ENCODE data around the gene GCN1. TPM values are rescaled to one million over a fixed set of nuclear protein-coding genes. Genes with fewer than 3 reads are reported as not detected.

Gene GCN1
- total RNA-seq, 1 donor from 2014 or later: 49.0 TPM

- Histone ChIP-seq H3K4me3 (no peak overlapping the region), H3K27me3 (no peaks in the 10 kb centered on the region), H3K27ac (no peak overlapping the region), H3K9me3 (no peaks in the 10 kb centered on the region), H3K4me1 (no peaks in the 10 kb centered on the region), H3K36me3 (peaks cover 27 to 58% of the 10 kb centered on the region in 2 donors)
- DNase-seq (ENCODE audit: low spot score in 2 of 2): no peak
- intact Hi-C loops (cut with DNase I): no loop called here
- TF ChIP-seq CTCF (IDR thresholded peaks at IDR 0.05): no peak
Measured at GRCh38 chr12:120093592-120094355, 100.7 kb downstream of the GCN1 start.

- no peak for DNase-seq (ENCODE audit: low spot score in 2 of 2)
- Histone ChIP-seq H3K27ac (no peak overlapping the region), H3K27me3 (no peaks in the 10 kb centered on the region), H3K36me3 (peaks cover 22 to 53% of the 10 kb centered on the region in 2 donors), H3K9me3 (no peaks in the 10 kb centered on the region), H3K4me1 (no peaks in the 10 kb centered on the region), H3K4me3 (no peak overlapping the region)
- TF ChIP-seq CTCF (IDR thresholded peaks at IDR 0.05): no peak
- intact Hi-C loops (cut with DNase I): no loop called here
Measured at GRCh38 chr12:120093336-120093591, 101.3 kb downstream of the GCN1 start.

DNA sequence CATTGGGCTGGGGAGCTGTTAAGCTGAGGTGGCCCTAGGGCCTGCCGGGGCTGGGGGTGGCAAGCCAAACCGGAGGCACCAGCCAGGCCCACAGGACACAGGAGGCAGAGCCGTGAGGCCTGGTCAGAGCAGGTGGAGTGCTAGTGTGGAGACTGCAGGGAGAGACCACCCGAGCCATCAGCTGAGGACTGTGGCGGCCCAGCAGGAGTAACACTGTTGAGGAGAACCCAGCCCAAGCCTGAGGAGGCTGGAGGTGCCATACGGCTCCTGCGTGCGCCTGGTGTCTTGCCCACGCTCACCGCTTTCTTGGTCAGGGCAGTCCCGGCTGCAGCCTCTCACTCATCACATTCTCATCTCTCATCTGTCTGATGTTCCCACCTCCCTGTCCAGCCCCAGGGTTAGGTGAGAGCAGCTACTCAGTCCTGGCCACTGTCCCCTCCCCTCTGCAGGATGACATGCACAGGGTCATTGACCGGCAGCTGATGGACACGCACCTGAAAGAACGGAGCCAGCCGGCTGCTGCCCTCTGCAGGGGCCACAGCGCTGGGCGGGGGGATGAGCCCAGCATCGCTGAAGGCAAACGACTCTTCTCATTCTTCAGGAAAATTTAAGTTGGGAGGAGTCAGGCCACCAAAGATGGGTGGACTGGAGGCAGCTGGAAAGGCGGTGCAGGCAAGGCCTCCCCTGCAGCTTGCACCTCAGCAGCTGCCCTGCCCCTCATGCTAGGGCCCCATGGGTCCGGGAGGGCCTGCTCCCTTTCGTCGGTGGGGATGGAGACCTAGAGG lies 101.8 kb downstream of the GCN1 start:
- Histone ChIP-seq H3K4me3 (no peak overlapping the region), H3K36me3 (peaks cover 18 to 47% of the 10 kb centered on the region in 2 donors), H3K4me1 (no peaks in the 10 kb centered on the region), H3K27me3 (no peaks in the 10 kb centered on the region), H3K27ac (no peak overlapping the region), H3K9me3 (no peaks in the 10 kb centered on the region)
- TF ChIP-seq CTCF (IDR thresholded peaks at IDR 0.05): no peak
- DNase-seq (ENCODE audit: low spot score in 2 of 2): no peak
- intact Hi-C loops (cut with DNase I): no loop called here

DNA sequence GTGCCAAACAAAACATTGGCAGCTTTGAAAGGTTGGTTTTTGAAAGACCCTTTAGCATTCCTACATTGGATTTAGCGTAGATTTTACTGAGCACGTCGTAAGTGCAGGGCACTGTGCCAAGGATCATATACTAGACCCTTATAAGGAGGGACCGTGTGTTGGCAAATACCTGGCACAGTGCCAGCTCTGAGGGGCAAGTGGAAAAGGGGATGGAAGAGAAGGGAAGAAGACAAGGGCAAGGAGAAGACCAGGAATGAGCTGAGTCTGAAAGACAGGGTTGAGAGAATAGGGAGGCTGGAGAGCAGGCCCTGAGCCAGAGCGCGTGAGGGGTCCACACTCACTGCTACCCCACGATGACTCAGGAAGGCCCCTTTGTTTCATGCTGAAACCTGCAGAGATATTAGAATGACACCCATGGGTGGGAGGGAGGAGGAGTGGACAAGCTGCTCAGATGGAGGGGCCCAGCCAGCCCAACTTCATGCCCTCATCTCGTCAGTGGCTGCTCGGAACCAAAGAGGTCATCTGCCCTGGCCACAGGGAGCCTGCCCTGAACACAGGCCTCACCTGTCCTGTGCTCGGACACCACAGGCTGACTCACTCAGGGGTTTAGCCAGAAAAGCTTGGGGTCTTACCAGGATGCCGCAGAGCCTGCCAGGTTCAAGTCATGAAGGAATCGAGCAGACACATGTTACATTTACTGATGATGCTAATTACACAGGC lies 103.0 kb downstream of the GCN1 start:
- no peaks in the 10 kb centered on the region for H3K27me3 ChIP-seq
- no peak overlapping the region for H3K4me3 ChIP-seq
- H3K36me3 ChIP-seq: peaks cover 10 to 35% of the 10 kb centered on the region in 2 donors
- intact Hi-C loops (cut with DNase I): no loop called here
- H3K4me1 ChIP-seq: peaks cover 0 to 4% of the 10 kb centered on the region in 2 donors
- no peak for TF ChIP-seq CTCF (IDR thresholded peaks at IDR 0.05)
- no peak for DNase-seq (ENCODE audit: low spot score in 2 of 2)
- H3K9me3 ChIP-seq: no peaks in the 10 kb centered on the region
- H3K27ac ChIP-seq: no peak overlapping the region

- H3K27me3 ChIP-seq: no peaks in the 10 kb centered on the region
- no peak for TF ChIP-seq CTCF (IDR thresholded peaks at IDR 0.05)
- peaks cover 4 to 5% of the 10 kb centered on the region in 2 donors for H3K4me1 ChIP-seq
- intact Hi-C loops (cut with DNase I): no loop called here
- peaks cover 7 to 29% of the 10 kb centered on the region in 2 donors for H3K36me3 ChIP-seq
- no peak for DNase-seq (ENCODE audit: low spot score in 2 of 2)
- no peak overlapping the region for H3K4me3 ChIP-seq
- H3K27ac ChIP-seq: no peak overlapping the region
- no peaks in the 10 kb centered on the region for H3K9me3 ChIP-seq
Measured at GRCh38 chr12:120090626-120091295, 103.8 kb downstream of the GCN1 start.

Measured in ascending aorta (tissue), 2 donors.